ENCODE data around the gene PDGFRB. TPM values are rescaled to one million over a fixed set of nuclear protein-coding genes. Genes with fewer than 3 reads are reported as not detected.

Gene PDGFRB
- polyA plus RNA-seq, 2 of the 4 experiments (the other 2 are of a cell fraction), result 0.22 TPM

DNA sequence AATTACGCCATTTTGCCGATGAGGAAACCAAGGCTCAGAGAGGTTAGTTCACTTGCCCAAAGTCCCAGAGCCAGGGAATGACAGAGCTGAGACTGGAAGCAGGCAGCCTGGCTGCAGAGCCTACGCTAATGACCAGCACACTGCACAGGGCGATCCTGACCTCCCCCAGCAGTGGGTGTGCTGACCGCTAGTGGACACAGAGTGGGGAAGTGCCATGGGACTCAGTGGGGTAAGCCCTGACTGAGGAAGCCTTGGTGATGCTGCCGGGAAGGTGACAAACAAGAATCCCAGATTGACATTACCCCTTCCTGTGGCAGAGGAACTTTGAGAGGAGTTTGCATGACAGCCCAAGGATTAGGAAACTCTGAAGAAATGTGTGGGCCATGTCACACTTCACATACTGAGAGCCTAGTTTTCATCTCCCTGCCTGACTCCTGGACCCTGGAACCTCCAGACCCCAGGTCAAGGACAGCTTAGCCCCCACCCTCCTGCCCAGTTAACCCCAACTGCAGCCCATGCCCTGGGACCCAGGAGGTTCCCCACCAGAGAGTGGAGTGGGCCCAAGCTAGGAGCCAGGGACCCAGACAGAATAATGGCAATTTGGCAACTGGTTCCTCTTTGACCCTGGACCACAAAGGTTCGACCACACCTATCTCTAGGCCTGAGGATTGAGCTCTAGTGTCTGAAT lies 49.6 kb downstream of the PDGFRB start:
- no peak overlapping the region for H3K27ac ChIP-seq
- no peak for DNase-seq (ENCODE audit: low read depth in 1 of 2, low spot score in 1 of 2)
- ATAC-seq, result 0 out of 6 replicates have a peak, but pooled peaks of 1 of the 2 experiments have one; percentile 16
- TF ChIP-seq HOXB13 (CRISPR knock-in tag; IDR thresholded peaks at IDR 0.05; ENCODE audit: low read depth) (no peak), HOXB5 (CRISPR knock-in tag; IDR thresholded peaks at IDR 0.05) (no peak), NFE2L2 (conservative IDR thresholded peaks at IDR 0.05; ENCODE audit: low read length) (no peak), ZC3H11A (IDR thresholded peaks at IDR 0.05) (no peak), RFX5 (IDR thresholded peaks at IDR 0.05) (no peak), POLR2A (IDR thresholded peaks at IDR 0.05; ENCODE audit: low read length) (no peak), EHMT2 (IDR thresholded peaks at IDR 0.05; ENCODE audit: low read depth) (no peak), PHF8 (IDR thresholded peaks at IDR 0.05; ENCODE audit: borderline replicate concordance, low read depth) (no peak), NPAS2 (CRISPR knock-in tag; IDR thresholded peaks at IDR 0.05; ENCODE audit: borderline replicate concordance) (no peak), MAZ (IDR thresholded peaks at IDR 0.05; ENCODE audit: borderline replicate concordance, low read depth, low read length) (no peak), SREBF2 (IDR thresholded peaks at IDR 0.05) (no peak), NR3C1 (IDR thresholded peaks at IDR 0.05) (no peak), HOXA7 (CRISPR knock-in tag; IDR thresholded peaks at IDR 0.05) (no peak)
- TF ChIP-seq, protein P1, sequence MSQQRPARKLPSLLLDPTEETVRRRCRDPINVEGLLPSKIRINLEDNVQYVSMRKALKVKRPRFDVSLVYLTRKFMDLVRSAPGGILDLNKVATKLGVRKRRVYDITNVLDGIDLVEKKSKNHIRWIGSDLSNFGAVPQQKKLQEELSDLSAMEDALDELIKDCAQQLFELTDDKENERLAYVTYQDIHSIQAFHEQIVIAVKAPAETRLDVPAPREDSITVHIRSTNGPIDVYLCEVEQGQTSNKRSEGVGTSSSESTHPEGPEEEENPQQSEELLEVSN (IDR thresholded peaks at IDR 0.05; ENCODE audit: borderline replicate concordance, low read depth), result no peak
- TF ChIP-seq, protein P2, sequence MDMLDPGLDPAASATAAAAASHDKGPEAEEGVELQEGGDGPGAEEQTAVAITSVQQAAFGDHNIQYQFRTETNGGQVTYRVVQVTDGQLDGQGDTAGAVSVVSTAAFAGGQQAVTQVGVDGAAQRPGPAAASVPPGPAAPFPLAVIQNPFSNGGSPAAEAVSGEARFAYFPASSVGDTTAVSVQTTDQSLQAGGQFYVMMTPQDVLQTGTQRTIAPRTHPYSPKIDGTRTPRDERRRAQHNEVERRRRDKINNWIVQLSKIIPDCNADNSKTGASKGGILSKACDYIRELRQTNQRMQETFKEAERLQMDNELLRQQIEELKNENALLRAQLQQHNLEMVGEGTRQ (IDR thresholded peaks at IDR 0.05), result no peak
- TF ChIP-seq, protein P3, sequence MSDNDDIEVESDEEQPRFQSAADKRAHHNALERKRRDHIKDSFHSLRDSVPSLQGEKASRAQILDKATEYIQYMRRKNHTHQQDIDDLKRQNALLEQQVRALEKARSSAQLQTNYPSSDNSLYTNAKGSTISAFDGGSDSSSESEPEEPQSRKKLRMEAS (IDR thresholded peaks at IDR 0.05), result no peak
- TF ChIP-seq, protein P4, sequence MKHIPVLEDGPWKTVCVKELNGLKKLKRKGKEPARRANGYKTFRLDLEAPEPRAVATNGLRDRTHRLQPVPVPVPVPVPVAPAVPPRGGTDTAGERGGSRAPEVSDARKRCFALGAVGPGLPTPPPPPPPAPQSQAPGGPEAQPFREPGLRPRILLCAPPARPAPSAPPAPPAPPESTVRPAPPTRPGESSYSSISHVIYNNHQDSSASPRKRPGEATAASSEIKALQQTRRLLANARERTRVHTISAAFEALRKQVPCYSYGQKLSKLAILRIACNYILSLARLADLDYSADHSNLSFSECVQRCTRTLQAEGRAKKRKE (CRISPR knock-in tag; IDR thresholded peaks at IDR 0.05; ENCODE audit: low read depth), result no peak
- TF ChIP-seq, protein P5, sequence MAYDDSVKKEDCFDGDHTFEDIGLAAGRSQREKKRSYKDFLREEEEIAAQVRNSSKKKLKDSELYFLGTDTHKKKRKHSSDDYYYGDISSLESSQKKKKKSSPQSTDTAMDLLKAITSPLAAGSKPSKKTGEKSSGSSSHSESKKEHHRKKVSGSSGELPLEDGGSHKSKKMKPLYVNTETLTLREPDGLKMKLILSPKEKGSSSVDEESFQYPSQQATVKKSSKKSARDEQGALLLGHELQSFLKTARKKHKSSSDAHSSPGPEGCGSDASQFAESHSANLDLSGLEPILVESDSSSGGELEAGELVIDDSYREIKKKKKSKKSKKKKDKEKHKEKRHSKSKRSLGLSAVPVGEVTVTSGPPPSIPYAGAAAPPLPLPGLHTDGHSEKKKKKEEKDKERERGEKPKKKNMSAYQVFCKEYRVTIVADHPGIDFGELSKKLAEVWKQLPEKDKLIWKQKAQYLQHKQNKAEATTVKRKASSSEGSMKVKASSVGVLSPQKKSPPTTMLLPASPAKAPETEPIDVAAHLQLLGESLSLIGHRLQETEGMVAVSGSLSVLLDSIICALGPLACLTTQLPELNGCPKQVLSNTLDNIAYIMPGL (CRISPR knock-in tag; IDR thresholded peaks at IDR 0.05; ENCODE audit: borderline replicate concordance), result no peak
- no peaks in the 10 kb centered on the region for H3K9me3 ChIP-seq
- no peak for FAIRE-seq
- no peak overlapping the region for H3K4me3 ChIP-seq
- no peaks in the 10 kb centered on the region for H3K4me1 ChIP-seq
- no peak overlapping the region for H3K4me2 ChIP-seq
- ChIA-PET POLR2A (no interaction called here), CTCF (interaction anchor here (0.5 to 2.8 kb wide), 3 partner anchors 11 to 144 kb away, joined by 3 to 10 read pairs (median 3); no protein-coding TSS in a partner anchor)
- 75% methylated on average over 7 of the region's 7 CpGs for WGBS (ENCODE audit: missing lambda C conversion rate)

DNA sequence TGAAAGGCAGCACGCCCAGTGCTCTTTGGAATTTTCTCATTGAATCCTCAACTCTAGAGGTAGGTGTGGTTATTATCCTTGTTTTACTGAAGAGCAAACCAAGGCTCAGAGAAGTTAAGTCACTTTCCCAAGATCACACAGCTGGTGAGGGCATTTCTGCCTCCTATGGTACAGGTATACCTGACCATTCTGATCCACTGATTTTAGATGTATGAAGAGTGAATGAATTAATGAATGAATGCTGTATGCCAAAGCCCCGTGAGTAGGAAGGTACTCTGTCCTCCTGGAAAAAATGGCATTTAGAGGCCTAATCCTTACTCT lies 51.1 kb downstream of the PDGFRB start:
- CTCF ChIA-PET, result interaction anchor here (1.4 to 2.5 kb wide), 2 partner anchors 9 to 270 kb away, joined by 3 to 10 read pairs; no protein-coding TSS in a partner anchor
- no peaks in the 10 kb centered on the region for H3K4me1 ChIP-seq
- H3K27ac ChIP-seq, result no peak overlapping the region
- 74% methylated on average over 2 of the region's 2 CpGs for WGBS (ENCODE audit: missing lambda C conversion rate)
- no peak overlapping the region for H3K4me3 ChIP-seq
- TF ChIP-seq HOXB13 (CRISPR knock-in tag; IDR thresholded peaks at IDR 0.05; ENCODE audit: low read depth) (no peak), JUN (IDR thresholded peaks at IDR 0.05) (no peak), FOSL2 (IDR thresholded peaks at IDR 0.05) (no peak), FOSL2 (CRISPR knock-in tag; IDR thresholded peaks at IDR 0.05) (no peak), EHMT2 (IDR thresholded peaks at IDR 0.05; ENCODE audit: low read depth) (no peak), TFCP2L1 (CRISPR knock-in tag; IDR thresholded peaks at IDR 0.05) (no peak), MAZ (IDR thresholded peaks at IDR 0.05; ENCODE audit: borderline replicate concordance, low read depth, low read length) (no peak)
- TF ChIP-seq, protein P6, sequence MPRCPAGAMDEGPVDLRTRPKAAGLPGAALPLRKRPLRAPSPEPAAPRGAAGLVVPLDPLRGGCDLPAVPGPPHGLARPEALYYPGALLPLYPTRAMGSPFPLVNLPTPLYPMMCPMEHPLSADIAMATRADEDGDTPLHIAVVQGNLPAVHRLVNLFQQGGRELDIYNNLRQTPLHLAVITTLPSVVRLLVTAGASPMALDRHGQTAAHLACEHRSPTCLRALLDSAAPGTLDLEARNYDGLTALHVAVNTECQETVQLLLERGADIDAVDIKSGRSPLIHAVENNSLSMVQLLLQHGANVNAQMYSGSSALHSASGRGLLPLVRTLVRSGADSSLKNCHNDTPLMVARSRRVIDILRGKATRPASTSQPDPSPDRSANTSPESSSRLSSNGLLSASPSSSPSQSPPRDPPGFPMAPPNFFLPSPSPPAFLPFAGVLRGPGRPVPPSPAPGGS (IDR thresholded peaks at IDR 0.05), result no peak
- TF ChIP-seq, protein P7, sequence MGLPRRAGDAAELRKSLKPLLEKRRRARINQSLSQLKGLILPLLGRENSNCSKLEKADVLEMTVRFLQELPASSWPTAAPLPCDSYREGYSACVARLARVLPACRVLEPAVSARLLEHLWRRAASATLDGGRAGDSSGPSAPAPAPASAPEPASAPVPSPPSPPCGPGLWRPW (IDR thresholded peaks at IDR 0.05), result no peak
- TF ChIP-seq, protein P8, sequence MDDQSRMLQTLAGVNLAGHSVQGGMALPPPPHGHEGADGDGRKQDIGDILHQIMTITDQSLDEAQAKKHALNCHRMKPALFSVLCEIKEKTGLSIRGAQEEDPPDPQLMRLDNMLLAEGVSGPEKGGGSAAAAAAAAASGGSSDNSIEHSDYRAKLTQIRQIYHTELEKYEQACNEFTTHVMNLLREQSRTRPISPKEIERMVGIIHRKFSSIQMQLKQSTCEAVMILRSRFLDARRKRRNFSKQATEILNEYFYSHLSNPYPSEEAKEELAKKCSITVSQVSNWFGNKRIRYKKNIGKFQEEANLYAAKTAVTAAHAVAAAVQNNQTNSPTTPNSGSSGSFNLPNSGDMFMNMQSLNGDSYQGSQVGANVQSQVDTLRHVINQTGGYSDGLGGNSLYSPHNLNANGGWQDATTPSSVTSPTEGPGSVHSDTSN (IDR thresholded peaks at IDR 0.05), result no peak
- no peak overlapping the region for H3K4me2 ChIP-seq
- POLR2A ChIA-PET, result no interaction called here
- DNase-seq (ENCODE audit: low read depth in 1 of 2, low spot score in 1 of 2) (no peak), FAIRE-seq (no peak), ATAC-seq (no peak)
- no peaks in the 10 kb centered on the region for H3K9me3 ChIP-seq

All from A549 (cell line).